IPS-18c (cell line): ENCODE data around the gene CALML3.
"Not testable (repeated sequence)": the region's sequence is repeated elsewhere in the genome, so short reads cannot be mapped to it uniquely, and the experiment has no call there.

Source experiments
- H3K4me3 ChIP-seq: 2 replicates; pipeline ENCODE4 v1.7.0; 2013; ENCODE audit warnings: low read depth, mild to moderate bottlenecking, low read length, moderate library complexity; ENCODE audit not compliant: insufficient read depth
- H3K9me3 ChIP-seq: one replicate; pipeline ENCODE4 v1.6.1; 2013; ENCODE audit warnings: mild to moderate bottlenecking, low read length, moderate library complexity; ENCODE audit not compliant: control insufficient read depth, insufficient read depth

CALML3 gene

GRCh38 chr10:5524641-5525560 is at the start of gene CALML3:
TSS of gene CALML3 (plus strand) at chr10:5524961. CDS start at chr10:5525086, 125 bp downstream.
- peaks cover 2% of the 10 kb centered on the region for H3K9me3 ChIP-seq
- H3K4me3 ChIP-seq: no peak within 1 kb of the TSS

GRCh38 chr10:5475088-5475487 is 49.7 kb upstream of the CALML3 start:
- not testable (repeated sequence) for H3K9me3 ChIP-seq, H3K4me3 ChIP-seq

- H3K9me3 ChIP-seq, H3K4me3 ChIP-seq: not testable (repeated sequence)
These were observed 48.6 kb upstream of the CALML3 start for GRCh38 chr10:5475974-5476807.

GRCh38 chr10:5476918-5477525 is 47.7 kb upstream of the CALML3 start:
- Histone ChIP-seq H3K4me3 (no peak overlapping the region), H3K9me3 (no peaks in the 10 kb centered on the region)

- no peak overlapping the region; the same call in 1 of the 2 replicates for H3K4me3 ChIP-seq
These were observed 46.6 kb upstream of the CALML3 start for GRCh38 chr10:5477948-5478693.

GRCh38 chr10:5478694-5479305 is 46.0 kb upstream of the CALML3 start:
- Histone ChIP-seq H3K4me3 (no peak overlapping the region), H3K9me3 (no peaks in the 10 kb centered on the region)

More at GRCh38 chr10:5477948-5478693, 46.6 kb upstream of the CALML3 start:
- no peaks in the 10 kb centered on the region for H3K9me3 ChIP-seq

- Histone ChIP-seq H3K4me3 (no peak overlapping the region), H3K9me3 (no peaks in the 10 kb centered on the region)
These were observed 45.1 kb upstream of the CALML3 start for GRCh38 chr10:5479481-5480161.

GRCh38 chr10:5480162-5480941 is 44.4 kb upstream of the CALML3 start:
- Histone ChIP-seq H3K9me3 (no peaks in the 10 kb centered on the region), H3K4me3 (no peak overlapping the region)

- Histone ChIP-seq H3K9me3 (no peaks in the 10 kb centered on the region), H3K4me3 (no peak overlapping the region)
These were observed 43.6 kb upstream of the CALML3 start for GRCh38 chr10:5481121-5481520.

GRCh38 chr10:5482016-5482415 is 42.7 kb upstream of the CALML3 start:
- Histone ChIP-seq H3K4me3 (no peak overlapping the region), H3K9me3 (no peaks in the 10 kb centered on the region)

GRCh38 chr10:5484205-5484604 is 40.6 kb upstream of the CALML3 start:
- no peak overlapping the region for H3K4me3 ChIP-seq
- H3K9me3 ChIP-seq: no peaks in the 10 kb centered on the region

- Histone ChIP-seq H3K9me3 (no peaks in the 10 kb centered on the region), H3K4me3 (no peak overlapping the region)
These were observed 39.5 kb upstream of the CALML3 start for GRCh38 chr10:5485290-5485689.

GRCh38 chr10:5485948-5486852 is 38.6 kb upstream of the CALML3 start:
- Histone ChIP-seq H3K4me3 (no peak overlapping the region), H3K9me3 (no peaks in the 10 kb centered on the region)

GRCh38 chr10:5486853-5487235 is 37.9 kb upstream of the CALML3 start:
- Histone ChIP-seq H3K9me3 (no peaks in the 10 kb centered on the region), H3K4me3 (no peak overlapping the region)
